ENCODE data around the gene KCNQ4. TPM values are rescaled to one million over a fixed set of nuclear protein-coding genes. Genes with fewer than 3 reads are reported as not detected.
A peak's percentile ranks its signal among the peaks of the same experiment; 100 is the strongest.

The KCNQ4 gene
- total and polyA plus RNA-seq, 2 experiments from 2014 or later: 1.3 to 3.0 TPM

- TF ChIP-seq ZNF462 (CRISPR knock-in tag; IDR thresholded peaks at IDR 0.05): no peak
- TF ChIP-seq ZNF114 (CRISPR knock-in tag; IDR thresholded peaks at IDR 0.05): no peak
These were observed 2.6 kb upstream of the KCNQ4 start (continued) for GRCh38 chr1:40780678-40781607.

GRCh38 chr1:40781608-40781971 lies 2.0 kb upstream of the KCNQ4 start:
- no peak overlapping the region for H3K4me3 ChIP-seq
- DNase-seq (ENCODE audit: low spot score) (no peak), ATAC-seq (no peak)
- H3K27ac Mint-ChIP-seq: no peak overlapping the region
- H3K79me2 ChIP-seq (replicated peaks; ENCODE audit: insufficient read depth): no peaks in the 10 kb centered on the region
- peaks cover 7% of the 10 kb centered on the region; the same call in 1 of the 2 replicates for H3K4me1 ChIP-seq (ENCODE audit: insufficient read depth)
- peaks cover 18% of the 10 kb centered on the region for H3K9me3 Mint-ChIP-seq
- H3K27ac ChIP-seq (ENCODE audit: low read depth): no peak overlapping the region
- peak overlapping the region; percentile 83; the same call in 1 of the 3 replicates for H3K4me3 Mint-ChIP-seq
- no peak overlapping the region for H3K4me2 ChIP-seq
- no peaks in the 10 kb centered on the region for H3K9me2 ChIP-seq (ENCODE audit: insufficient read depth)
- H3K36me3 Mint-ChIP-seq (ENCODE audit: low read depth): peaks cover 21% of the 10 kb centered on the region
- H3K4me1 Mint-ChIP-seq: peaks cover 43% of the 10 kb centered on the region
- H3F3A ChIP-seq (replicated peaks; ENCODE audit: low read depth): no peaks in the 10 kb centered on the region
- TF ChIP-seq EZH2phosphoT487 (IDR thresholded peaks at IDR 0.05; ENCODE audit: unreplicated experiment): no peak
- no peak for TF ChIP-seq ETS1 (IDR thresholded peaks at IDR 0.05)
- TF ChIP-seq CREB1 (CRISPR knock-in tag; IDR thresholded peaks at IDR 0.05; ENCODE audit: low read depth): no peak
- no peaks in the 10 kb centered on the region for H4K20me1 ChIP-seq (replicated peaks; ENCODE audit: insufficient read depth)
- peaks cover 53% of the 10 kb centered on the region for H3K27me3 ChIP-seq (ENCODE audit: insufficient read depth)
- H3K27me3 Mint-ChIP-seq (ENCODE audit: insufficient read depth, low read depth, poor library complexity): peaks cover 37% of the 10 kb centered on the region
- no peaks in the 10 kb centered on the region for H3K36me3 ChIP-seq (ENCODE audit: insufficient read depth)
- no peak overlapping the region for H2AFZ ChIP-seq

Data from GM23338 (cell line).